ENCODE data around the gene COBL.

Gene COBL

DNA sequence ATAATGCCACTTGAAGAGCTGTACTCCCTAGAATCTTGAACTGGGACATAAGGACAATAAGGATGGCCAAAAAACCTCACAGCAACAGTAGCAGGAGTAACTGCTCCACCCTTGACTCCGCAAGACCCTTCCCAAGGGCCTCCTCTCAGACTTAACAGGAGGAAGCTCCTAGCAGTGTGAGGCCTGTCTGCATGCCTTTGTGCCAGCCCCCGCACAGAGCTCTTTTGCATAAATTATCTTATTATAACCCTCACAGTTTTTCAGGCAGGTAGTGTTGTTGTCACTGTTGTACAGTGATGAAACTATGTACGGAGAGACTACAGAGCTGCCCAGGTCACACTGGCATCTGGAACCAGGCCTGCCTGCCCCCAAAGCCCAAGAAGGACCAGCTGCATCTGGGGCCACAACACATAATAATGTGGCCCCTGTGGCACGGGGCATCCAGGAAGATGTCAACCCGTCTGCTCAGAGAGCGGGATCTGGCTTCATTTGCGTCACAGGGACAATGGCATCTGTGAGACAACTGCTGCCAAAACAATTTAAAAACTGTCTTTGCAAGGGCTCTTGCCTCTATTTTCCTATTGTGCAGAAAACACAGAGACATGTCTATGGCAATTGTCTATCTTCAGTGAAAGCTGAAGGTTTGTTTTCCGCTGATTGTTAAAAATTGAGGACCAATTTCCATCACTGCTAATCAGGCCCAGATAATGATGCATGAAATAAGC is 284.7 kb downstream of the COBL start:
- DNase-seq = no peak

- DNase-seq = no peak
Observed at GRCh38 chr7:51031216-51031615, 285.4 kb downstream of the COBL start.

- DNase-seq = no peak
Observed at GRCh38 chr7:51029701-51030191, 286.9 kb downstream of the COBL start.

- no peak for DNase-seq
Observed at GRCh38 chr7:51029131-51029530, 287.5 kb downstream of the COBL start.

- DNase-seq = no peak
Observed at GRCh38 chr7:51027935-51028830, 288.4 kb downstream of the COBL start.

GRCh38 chr7:51027106-51027934 is 289.3 kb downstream of the COBL start:
- DNase-seq = no peak

- DNase-seq = no peak
Observed at GRCh38 chr7:51026341-51026740, 290.3 kb downstream of the COBL start.

DNA sequence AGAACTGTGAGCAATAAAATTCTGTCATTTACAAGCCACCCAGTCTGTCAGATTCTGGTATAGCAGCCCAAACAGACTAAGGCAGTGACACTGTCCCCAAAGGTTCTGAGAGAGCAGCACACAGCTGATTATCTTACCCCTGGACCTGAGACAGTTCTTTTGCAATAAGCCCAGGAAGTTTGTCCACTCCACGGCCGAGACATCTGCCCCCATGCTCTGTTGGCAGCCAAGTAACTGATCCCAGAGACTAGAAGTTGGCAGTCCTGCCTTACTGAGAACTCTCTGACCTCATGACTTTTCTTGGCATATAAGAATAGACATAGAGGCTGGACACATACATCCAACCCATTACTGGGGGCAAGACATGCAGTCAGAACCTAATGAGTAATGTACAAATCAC is 290.9 kb downstream of the COBL start:
- no peak for DNase-seq

DNA sequence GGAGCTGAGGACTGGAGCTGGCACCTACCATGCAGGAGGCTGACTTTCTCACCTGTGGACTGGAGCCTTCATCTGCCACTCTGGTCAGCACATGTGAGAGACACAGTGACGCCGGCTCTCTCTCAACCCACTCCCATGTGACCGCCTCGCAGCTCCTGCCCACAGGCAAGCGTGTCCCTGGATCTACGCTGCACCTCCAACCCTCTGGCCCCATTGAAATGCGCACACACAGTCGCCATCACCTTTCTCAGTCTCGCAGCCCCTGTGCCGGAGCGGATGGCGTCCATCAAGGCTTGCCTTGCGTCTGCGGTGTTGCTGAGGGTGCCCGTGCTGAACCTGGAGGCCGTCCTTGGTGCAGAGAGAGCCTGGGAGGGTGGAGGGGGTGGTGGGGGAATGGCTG is 291.7 kb downstream of the COBL start:
- DNase-seq = no peak

- no peak for DNase-seq
Observed at GRCh38 chr7:51023547-51023946, 293.1 kb downstream of the COBL start.

DNA sequence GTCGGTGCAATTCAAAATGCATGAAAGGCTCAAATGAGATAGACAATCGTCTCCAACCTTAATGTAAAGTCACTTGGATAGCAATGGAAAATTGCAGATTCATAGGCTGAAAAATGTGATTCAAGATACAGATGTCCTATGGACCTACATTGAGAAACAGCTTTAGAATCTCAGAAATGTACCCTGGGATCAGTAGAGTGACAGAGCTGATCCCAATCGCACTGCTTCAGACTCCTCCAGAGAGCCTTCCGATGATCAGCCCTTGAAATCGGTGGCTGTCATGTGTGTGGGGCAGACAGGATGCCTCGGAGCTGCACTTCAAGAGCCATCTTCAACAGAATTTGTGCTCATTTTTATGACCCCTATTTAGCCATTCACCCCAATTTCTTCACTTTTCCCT is 293.8 kb downstream of the COBL start:
- no peak for DNase-seq

GRCh38 chr7:51021906-51022570 is 294.6 kb downstream of the COBL start:
- no peak for DNase-seq

- DNase-seq = no peak
Observed at GRCh38 chr7:51020944-51021343, 295.7 kb downstream of the COBL start.

GRCh38 chr7:51019891-51020870 is 296.4 kb downstream of the COBL start:
- no peak for DNase-seq

DNA sequence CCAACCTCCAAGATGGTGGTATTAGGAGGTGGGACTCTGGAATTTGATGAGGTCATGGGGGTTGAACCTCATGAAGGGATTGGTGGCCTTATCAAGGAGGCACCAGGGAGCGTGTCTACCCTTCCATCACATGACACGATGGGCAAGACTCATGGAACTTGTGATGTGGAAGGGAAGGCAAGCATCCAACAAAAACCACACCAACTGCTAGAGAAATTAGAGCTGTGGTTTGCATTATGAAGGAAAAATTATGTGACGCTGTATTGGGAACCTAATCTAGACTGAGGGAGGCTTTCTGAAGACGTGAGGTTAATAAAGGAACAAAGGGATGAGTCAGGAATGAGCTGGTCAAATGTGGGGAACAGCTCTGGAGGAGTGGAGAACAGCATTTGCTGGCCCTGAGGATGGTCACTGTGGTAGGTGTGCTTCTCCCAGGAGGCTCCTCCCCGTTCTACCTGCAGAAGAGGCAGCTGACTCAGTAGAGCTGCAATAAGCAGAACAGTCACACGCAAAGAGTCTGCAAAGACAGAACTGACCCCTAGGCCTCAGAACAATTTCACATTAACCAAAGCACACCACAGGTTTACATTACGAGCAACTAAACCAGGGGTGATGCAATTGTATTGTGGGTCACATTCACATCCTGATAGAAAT is 297.3 kb downstream of the COBL start:
- no peak for DNase-seq

DNA sequence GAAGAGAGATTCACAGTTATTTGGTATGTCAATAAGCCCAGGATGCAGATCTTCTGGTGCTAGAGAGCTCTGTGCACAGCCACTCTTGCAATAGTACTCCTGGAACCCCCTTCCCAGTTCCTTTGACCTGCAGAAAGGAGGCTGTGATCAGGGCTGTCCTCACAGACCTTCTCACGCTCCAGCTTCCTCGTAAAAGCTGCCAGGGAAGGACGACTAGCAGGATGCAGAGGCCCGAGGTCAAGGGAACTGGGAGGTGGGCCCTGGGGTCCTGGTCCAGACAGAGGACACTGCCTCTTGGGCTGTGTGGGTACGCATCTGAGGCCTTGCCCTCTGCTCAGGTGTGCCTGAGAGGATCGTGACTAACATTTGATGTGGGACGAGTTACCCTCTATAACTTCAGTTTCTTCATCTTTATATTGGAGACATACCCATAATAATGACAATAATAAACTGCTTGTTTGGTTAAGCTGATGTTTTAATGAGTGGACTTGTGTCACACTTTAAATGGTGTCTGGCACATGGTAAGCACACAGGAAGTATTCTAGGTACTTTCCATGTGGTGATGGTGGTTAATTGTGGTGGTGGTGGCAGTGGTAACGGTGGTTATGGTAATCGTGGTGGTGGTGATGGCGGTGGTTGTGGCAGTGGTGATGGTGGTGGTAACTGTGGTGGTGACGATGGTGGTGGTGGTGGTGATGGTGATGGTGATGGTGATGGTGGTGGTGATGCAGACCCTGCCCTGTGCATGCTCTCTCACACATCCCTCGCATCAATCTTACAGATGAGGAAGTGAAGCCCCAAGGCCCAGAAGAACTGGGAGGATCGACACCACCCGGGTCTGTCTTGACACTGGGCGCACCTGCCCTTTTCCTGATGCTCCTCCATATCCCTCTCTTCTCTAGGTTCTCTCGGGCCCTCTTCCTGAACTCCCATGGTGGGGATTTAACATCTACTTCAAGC is 298.8 kb downstream of the COBL start:
- no peak for DNase-seq

GRCh38 chr7:51016546-51016945 is 300.1 kb downstream of the COBL start:
- DNase-seq = no peak

DNA sequence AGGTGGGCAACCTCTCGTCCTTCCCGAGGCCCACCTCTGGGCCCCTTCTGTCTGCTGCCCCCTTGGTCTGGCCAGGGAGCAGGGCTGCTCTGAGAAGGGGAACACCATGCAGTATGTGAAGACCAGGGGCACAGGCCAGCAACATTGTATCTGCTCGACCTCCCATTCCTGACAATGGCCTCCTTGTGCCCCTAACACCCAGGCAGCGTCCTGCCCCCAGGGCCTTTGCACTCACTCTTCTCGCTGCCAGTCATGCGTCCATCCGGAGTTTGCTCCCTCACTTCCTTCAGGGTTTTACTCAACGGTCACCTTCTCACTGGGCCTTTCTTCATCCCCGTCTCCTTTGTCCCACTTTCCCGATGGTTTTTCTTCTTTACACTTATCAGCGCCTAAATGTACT is 301.0 kb downstream of the COBL start:
- no peak for DNase-seq

- DNase-seq = no peak
Observed at GRCh38 chr7:51014811-51015210, 301.8 kb downstream of the COBL start.
